HEK293T (cell line): ENCODE results near the gene AMOTL2.

Experiments used
- BHLHE40 ChIP-seq: fragments of 450-650 bp; IDR thresholded peaks from 2 replicates; pipeline ENCODE4 v1.6.1; 2016; ENCODE audit warnings: mild to moderate bottlenecking, moderate library complexity, borderline replicate concordance
- ELF4 ChIP-seq: fragments of 450-650 bp; IDR thresholded peaks from 2 replicates; pipeline ENCODE4 v1.6.1; 2017; ENCODE audit warnings: antibody characterized with exemption
- SUZ12 ChIP-seq: fragments of 450-650 bp; IDR thresholded peaks from 2 replicates; pipeline ENCODE4 v1.6.1; 2016; ENCODE audit warnings: mild to moderate bottlenecking

- TF ChIP-seq SUZ12 (no peak), ELF4 (no peak), BHLHE40 (no peak)
Observed at GRCh38 chr3:134338516-134339261, 35.6 kb downstream of the AMOTL2 start.
